OCI-LY7 (cell line): ENCODE results near the gene IRAK1.

Source experiments
- EZH2phosphoT487 ChIP-seq: fragments of 200-600 bp; sonication (generic); IDR thresholded peaks from 2 replicates; pipeline ENCODE4 v1.6.1; 2018; ENCODE audit warnings: low read depth, borderline replicate concordance, mild to moderate bottlenecking, mixed run types, antibody characterized with exemption, low read length, moderate library complexity, mixed read lengths
- TF ChIP-seq, protein P1 (sequence below): fragments of 200-600 bp; sonication (generic); conservative IDR thresholded peaks from 2 replicates; pipeline ENCODE4 v1.5.1; 2014; ENCODE audit warnings: mild to moderate bottlenecking, antibody characterized with exemption, low read length, moderate library complexity, mixed read lengths

DNA sequence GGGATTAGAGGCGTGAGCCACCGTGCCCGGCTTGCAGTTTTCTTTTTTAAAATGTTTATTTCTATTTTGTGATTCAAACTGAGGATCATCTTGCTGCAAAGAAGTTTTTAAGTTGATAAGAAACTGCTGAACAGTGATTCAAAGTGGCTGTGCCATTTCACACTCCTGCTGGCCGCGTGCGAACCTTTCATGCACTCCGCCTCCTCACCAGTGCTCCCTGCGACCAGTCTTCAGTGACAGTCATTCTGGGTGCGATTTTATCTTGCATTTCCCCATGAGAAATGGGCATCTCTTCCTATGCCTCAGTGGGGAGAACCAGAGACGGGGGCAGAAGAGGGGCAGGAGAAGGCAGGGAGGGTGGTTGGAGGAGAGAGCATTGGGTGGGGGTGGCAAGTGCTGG is 25.7 kb downstream of the IRAK1 start:
- TF ChIP-seq, protein P1, sequence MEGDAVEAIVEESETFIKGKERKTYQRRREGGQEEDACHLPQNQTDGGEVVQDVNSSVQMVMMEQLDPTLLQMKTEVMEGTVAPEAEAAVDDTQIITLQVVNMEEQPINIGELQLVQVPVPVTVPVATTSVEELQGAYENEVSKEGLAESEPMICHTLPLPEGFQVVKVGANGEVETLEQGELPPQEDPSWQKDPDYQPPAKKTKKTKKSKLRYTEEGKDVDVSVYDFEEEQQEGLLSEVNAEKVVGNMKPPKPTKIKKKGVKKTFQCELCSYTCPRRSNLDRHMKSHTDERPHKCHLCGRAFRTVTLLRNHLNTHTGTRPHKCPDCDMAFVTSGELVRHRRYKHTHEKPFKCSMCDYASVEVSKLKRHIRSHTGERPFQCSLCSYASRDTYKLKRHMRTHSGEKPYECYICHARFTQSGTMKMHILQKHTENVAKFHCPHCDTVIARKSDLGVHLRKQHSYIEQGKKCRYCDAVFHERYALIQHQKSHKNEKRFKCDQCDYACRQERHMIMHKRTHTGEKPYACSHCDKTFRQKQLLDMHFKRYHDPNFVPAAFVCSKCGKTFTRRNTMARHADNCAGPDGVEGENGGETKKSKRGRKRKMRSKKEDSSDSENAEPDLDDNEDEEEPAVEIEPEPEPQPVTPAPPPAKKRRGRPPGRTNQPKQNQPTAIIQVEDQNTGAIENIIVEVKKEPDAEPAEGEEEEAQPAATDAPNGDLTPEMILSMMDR, result no peak
- TF ChIP-seq EZH2phosphoT487, result no peak
